HG03159 (cell line): ENCODE measurements around the gene KDM6A.
A peak's percentile ranks its signal among the peaks of the same experiment; 100 is the strongest.
"Not testable (repeated sequence)": the region's sequence is repeated elsewhere in the genome, so short reads cannot be mapped to it uniquely, and the experiment has no call there.

Source experiments
- ATAC-seq: cut with Tn5 transposase; IDR thresholded peaks from one replicate; pipeline ENCODE4 v1.9.1; 2021; ENCODE audit warnings: mild to moderate bottlenecking, moderate library complexity; ENCODE audit not compliant: unreplicated experiment

The KDM6A gene

GRCh38 chrX:44872821-44873414 is at the start of gene KDM6A:
Gene KDM6A, plus strand, starts transcription at chrX:44873188. Its CDS starts 364 bp downstream, at chrX:44873552.
- ATAC-seq: peak; percentile 90

DNA sequence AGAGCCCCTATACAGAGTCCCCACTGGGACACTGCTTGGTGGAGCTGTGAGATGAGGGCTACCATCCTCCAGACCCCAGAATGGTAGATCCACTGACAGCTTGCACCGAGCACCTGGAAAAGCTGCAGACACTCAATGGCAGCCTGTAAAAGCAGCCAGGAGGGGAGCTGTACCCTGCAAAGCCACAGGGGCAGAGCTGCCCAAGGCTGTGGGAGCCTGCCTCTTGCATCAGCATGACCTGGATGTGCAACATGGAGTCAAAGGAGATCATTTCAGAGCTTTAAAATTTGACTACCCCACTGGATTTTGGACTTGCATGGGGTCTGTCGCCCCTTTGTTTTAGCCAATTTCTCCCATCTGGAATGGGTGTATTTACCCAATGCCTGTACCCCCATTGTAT is 49.8 kb upstream of the KDM6A start:
- ATAC-seq: not testable (repeated sequence)

GRCh38 chrX:44828008-44828605 is 44.9 kb upstream of the KDM6A start:
- no peak for ATAC-seq

DNA sequence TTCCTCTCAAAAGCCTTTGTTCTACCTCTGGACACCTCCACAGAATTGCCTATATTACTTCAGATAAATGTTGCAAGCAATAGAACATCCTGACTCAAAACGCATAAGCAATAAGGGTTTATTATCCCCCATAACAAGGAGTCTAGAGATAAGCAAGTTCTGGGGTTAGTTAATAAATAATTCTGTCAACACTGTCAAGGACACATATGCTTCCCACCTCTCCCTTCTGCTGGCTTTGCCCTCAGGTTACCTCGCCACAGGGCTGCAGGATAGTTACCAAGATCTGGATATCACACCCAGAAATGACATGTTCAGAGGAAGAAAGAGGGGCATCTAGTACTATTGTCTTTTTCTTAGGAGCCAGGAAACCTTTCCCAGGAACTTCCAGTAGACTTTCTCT is 43.2 kb upstream of the KDM6A start:
- no peak for ATAC-seq

DNA sequence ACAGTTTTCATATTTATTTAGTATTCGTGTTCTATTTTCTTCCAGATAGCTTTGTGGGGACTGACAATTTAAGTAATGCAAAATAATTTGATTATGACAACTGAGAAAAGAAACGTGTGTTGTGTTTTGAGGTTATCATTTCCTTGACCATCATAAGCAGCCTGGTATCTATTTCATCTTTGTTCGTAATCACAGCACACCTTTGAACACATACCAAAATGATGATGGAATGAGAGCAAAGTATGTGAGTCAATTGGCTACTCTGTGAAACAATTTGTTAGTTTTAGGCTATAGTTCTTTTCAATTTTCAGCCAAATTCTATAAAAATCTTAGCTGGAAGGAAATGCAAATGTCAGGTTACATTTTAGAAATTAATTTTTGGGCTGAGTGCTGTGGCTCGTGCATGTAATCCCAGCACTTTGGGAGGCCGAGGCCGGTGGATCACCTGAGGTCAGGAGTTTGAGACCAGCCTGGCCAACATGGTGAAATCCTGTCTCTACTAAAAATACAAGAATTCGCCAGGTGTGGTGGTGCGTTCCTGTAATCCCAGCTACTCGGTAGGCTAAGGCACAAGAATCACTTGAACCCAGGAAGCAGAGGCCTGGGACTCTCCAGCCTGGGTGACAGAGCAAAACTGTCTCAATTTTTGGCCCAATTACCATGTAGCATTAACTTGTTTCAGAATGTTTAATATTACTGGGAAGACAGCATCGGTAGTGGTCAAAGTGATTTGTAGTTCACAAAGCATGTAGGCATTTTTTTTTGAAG is 30.3 kb upstream of the KDM6A start:
- ATAC-seq: no peak

DNA sequence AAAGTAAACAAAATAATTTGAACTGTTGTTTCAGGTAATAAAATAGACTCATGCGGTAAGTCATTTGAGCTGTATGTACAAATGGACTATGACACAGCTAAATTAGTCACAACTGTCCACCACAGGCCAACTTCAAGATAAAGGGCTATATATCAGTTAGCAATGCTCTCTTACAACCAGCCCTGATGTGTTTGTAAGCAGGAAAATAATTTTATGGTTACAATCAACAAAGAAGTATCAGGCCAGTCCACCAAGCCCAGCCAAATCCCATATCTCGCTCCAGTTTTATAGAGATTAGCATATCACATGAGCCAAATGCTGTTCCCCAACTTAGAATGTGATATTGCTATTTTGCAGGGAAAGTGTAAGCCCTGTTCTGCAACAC is 29.7 kb upstream of the KDM6A start:
- ATAC-seq: no peak

DNA sequence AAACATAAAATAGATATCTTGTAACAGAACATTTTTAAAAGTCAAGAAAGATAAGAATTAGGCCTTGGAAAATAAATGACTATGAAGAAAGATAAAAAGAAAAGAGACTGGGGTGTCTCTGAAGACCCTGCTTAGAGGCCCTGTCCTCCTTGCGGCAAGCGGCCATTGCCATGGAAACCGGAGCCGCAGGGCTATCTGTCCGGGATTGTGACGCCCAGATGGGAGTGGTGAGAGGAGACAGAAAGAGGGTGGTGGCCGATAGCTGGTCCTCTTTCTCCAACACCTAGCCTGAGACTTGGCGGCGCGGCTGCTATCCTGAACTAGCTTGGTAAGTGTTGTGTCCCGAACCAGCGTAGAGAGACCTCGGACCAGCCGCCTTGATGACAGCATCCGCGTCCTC is 29.2 kb upstream of the KDM6A start, which contains the start of gene DUSP21:
TSS of gene DUSP21 (plus strand) at position 269 of the 400 bp plus-strand sequence. CDS start at position 381, 112 bp downstream.
- no peak for ATAC-seq

DNA sequence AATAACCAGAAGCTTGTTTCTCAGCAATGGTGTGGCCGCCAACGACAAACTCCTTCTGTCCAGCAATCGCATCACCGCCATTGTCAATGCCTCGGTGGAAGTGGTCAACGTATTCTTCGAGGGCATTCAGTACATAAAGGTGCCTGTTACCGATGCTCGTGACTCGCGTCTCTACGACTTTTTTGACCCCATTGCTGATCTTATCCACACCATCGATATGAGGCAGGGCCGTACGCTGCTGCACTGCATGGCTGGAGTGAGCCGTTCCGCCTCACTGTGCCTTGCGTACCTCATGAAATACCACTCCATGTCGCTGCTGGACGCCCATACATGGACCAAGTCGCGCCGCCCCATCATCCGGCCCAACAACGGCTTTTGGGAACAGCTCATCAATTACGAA is 28.8 kb upstream of the KDM6A start:
- ATAC-seq: no peak

GRCh38 chrX:44850891-44851290 is 22.1 kb upstream of the KDM6A start:
- not testable (repeated sequence) for ATAC-seq

DNA sequence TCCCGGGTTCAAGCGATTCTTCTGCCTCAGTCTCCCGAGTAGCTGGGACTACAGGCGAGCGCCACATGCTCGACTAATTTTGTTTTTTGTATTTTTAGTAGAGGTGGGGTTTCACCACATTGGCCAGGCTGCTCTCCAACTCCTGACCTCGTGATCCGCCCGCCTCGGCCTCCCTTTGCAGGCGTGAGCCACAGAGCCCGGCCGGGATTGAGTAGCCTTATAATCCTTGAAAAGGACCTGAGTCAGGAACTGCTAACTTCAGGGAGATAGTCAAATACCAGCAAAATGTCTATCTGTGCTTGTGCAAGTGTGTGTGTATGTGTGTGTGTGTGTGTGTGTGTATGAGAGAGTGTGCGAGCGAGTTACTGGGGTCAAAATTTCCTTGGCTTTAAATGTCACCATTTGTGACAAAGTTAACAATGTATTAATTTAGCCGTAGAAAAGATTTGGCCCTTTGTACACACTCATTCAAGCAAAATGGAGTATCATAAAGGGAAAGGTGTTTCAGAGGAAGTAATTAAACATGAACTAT is 1.8 kb upstream of the KDM6A start:
- ATAC-seq: no peak

GRCh38 chrX:44871931-44872820 is 812 bp upstream of the KDM6A start:
- ATAC-seq: peak; percentile 31

DNA sequence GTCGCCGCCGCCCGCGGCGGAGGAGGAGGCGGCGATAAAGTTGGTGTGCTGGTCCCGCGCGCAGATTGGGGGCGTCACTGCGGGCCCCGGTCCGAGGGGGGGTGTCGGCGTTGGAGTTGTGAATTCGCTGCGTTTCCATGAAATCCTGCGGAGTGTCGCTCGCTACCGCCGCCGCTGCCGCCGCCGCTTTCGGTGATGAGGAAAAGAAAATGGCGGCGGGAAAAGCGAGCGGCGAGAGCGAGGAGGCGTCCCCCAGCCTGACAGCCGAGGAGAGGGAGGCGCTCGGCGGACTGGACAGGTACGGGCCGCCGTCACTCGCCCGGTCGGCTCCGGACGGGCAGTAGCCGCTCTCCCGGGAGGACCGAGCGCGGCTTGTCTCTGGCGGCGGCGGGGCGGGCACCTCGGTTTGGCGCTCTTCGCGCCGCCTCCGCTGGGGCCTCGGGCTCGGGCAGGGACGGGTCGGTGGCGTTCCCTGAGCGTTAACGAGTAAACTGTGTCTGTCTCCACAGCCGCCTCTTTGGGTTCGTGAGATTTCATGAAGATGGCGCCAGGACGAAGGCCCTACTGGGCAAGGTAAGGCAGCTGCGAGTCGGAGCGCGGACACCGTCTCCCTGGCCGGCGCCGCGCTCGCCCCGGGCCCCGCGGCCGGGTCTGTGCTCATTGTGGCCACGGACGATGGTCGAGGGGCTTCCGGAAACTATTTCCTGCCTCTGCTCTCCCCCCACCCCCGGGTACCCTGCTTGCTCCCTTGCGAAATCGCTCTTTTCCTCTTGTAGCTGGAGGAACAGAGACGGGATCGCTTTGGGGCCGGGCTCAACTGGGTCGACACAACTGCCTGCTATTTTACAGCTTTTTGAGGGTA is 658 bp downstream of the KDM6A start:
- peak; percentile 10 for ATAC-seq

DNA sequence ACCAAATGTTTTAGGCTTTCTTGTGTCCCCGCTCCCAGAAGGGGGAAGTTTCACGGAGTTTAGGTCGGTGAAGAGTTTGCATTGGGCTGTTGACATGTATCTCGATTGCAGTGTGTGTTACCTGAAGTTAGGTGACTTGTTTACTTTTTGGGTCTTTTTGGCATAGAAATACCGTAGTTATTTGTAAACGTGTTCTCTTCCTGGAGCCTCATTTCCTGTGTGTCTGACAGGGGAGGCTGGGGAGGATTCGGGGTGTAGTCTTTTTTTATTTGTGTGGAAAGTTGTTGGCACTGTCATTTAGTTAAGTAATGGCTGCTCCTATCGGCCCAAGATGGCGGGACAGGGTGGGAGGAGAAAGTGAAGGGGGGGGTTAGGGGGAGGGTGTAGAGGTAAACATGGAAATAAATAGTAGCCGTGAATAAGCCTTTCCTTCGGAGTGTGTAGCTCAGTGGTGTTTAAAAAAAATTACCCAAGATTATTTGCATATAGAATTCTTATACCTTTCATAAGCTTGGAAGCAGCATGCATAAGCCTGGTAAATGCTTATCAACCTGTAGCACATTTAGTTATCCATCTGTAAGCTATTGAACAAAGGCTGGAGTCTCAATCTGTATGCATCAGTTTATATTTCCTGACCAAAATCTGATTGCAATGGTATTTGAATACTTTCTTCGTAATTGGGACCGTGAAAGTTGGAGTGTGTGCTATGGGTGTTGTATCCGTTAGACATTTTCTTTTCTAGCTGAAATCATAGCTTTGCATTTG is 1.6 kb downstream of the KDM6A start:
- ATAC-seq: no peak

DNA sequence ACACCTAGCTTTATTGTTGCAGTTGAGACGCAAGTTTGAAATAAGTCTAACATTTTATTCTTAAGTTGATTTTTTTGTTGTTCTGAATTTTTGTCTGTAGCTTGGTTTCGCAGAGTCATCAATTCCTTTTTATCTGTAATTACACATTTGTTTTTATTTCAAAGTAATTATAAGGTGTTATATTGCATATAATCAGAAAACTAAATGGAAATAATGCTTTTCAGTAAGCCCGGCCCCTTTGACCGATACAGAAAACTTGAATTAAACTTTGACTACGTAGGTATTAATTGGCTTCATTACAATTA is 2.1 kb downstream of the KDM6A start:
- no peak for ATAC-seq

DNA sequence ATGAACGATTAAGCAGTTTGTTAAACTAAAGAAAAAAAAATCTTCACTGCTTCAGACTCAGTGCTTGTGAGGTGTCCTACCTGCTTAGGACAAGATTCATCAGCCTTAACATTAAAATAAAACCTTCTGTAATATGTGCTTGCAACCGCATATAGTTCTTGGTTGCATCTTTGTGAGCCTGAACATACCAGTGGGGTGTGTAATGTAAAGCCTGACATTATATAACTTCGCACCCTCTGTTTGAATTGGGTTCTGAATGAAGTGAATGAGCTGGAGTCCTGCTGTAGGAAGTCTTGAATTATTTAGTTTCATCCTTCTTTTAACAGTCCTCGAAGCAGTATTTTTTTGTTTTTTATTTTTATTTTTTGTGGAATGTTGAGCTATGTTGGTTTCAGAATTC is 3.1 kb downstream of the KDM6A start:
- ATAC-seq: no peak

DNA sequence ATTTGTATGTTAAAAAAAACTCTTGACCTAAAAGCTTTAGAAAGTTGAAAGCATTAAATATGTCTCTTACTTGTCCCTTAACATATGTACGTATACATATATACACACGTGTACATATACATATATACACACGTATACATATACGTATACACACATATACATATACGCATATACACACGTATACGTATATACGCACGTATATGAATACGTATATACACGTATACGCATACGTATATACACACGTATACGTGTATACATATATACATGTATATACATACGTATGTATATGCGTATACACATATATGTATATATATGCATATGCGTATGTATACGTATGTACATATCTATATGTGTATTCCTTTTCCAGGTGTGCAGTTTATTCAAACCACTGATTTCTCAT is 3.8 kb downstream of the KDM6A start:
- ATAC-seq: no peak

- no peak for ATAC-seq
Observed at GRCh38 chrX:44878780-44879179, 5.8 kb downstream of the KDM6A start.

DNA sequence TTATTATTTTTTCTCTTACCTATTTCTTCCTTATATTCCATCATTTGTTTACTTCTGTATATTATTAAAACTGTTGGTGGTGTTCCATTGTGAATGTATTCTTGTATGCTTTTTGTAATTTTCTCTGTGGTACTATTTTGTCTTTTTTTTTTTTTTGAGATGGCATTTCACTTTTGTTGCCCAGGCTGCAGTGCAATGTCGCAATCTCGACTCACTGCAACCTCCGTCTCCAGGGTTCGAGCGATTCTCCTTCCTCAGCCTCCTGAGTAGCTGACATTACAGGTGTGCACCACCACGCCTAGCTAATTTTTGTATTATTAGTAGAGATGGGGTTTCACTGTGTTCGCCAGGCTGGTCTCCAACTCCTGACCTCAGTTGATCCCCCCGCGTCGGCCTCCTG is 8.6 kb downstream of the KDM6A start:
- no peak for ATAC-seq

DNA sequence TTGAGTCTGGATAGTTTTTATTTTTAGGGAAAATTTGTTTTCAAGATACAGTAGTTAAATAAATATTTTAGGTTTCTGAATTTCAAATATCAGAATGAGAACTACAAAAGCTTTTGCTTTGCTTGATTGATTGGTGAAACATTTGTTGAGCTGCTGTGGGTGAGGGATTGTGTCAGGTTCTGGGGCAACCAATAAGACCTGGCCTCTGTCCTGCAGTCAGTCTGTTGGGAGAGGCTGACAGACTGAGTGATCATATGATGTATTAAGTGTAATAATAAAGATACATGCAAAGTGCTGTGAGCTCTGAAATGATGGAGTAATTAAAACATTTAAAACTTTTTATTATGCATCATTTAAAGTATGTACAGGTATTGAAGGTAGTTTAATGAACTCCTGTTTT is 9.6 kb downstream of the KDM6A start:
- ATAC-seq: no peak
